HG02588 (cell line): ENCODE measurements around the gene SLC25A21.
A peak's percentile ranks its signal among the peaks of the same experiment; 100 is the strongest.

Experiments used
- ATAC-seq: cut with Tn5 transposase; IDR thresholded peaks from one replicate; pipeline ENCODE4 v1.9.1; 2021; ENCODE audit warnings: mild to moderate bottlenecking, moderate library complexity; ENCODE audit not compliant: unreplicated experiment

The SLC25A21 gene

GRCh38 chr14:36674659-36675058, 497.7 kb downstream of the SLC25A21 start:
- no peak for ATAC-seq

- no peak for ATAC-seq
Observed at GRCh38 chr14:36672095-36672494, 500.3 kb downstream of the SLC25A21 start.

- ATAC-seq, result no peak
Observed at GRCh38 chr14:36671149-36671548, 501.3 kb downstream of the SLC25A21 start.

DNA sequence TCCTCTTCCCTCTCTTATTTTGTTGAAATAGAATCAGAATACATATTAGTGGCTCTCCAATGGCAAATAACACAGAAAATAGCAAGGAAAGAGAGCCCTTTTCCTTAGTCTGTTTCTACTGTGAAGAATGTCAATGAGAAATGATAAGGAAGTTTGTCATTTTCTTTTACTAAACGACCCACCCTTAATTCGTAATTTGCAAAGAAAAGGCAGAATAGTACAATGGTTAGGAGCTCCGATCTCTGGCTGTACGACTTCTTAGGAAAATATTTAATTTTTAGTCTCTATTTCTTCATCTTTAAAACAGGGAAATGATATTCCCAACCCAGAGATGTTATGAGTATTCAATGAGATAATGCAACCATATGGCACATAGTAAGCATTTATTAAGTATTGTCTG, 504.7 kb downstream of the SLC25A21 start:
- no peak for ATAC-seq

DNA sequence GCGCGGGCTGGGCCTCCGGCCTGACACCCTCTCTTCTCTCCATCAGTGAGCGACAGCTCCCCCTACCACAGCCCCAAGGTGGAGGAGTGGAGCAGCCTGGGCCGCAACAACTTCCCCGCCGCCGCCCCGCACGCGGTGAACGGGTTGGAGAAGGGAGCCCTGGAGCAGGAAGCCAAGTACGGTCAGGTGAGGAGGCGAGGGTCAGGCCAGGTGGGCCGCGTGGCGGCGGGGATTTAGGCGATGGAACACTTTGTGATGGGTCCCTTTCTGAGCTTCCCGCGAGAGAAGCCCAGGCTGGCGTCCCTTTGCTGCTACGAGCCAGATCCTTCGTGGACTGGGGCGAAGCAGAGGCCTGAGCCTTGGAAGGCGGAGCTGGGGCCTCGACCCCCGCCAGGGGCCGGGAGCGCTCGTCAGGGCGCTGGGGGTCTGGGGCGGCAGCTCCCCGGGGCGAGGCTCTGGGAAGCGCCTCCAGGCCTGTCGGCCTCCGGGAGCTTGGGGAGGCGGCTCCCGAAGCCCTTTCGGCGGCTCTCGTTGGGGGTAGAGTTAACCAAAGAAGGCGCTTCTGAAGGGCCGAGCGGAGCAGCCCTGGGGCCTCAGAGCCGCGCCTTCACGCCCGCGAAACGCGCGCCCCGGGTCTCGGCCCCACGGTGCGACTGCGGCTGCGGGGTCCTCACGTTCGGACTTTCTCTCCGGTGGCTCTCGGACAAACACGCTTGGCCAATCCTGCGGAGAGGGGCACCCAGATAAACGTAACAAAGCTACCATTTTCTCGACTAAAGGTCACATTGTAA, 505.8 kb downstream of the SLC25A21 start:
- no peak for ATAC-seq

DNA sequence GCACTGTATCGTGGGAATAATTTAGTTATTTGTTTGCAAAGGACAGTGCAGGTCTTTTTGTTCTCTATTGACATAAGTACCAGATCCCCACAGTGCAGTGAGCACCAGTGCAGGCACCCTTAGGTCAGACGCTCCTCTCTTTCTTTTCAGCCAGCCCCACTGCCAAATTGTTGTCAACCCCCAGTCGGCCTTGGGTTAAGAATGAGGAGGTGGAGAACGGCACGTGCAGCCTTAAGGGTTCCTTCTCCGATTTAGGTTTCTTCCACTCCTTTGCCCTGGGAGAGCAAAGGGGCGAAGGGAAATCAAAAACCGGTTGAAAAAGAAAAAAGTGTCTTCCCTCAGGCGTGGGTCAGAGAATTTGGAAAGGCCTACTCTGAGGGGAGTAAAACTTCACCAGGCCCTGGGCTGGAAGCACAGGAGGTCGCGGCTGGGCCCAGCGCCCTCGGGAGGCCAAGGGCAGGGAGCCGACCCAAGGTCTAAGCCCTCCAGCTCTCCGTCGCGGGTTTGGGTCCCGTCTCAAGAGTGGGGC, 506.5 kb downstream of the SLC25A21 start:
- ATAC-seq, result no peak

GRCh38 chr14:36664322-36665193, 507.8 kb downstream of the SLC25A21 start:
- no peak for ATAC-seq

DNA sequence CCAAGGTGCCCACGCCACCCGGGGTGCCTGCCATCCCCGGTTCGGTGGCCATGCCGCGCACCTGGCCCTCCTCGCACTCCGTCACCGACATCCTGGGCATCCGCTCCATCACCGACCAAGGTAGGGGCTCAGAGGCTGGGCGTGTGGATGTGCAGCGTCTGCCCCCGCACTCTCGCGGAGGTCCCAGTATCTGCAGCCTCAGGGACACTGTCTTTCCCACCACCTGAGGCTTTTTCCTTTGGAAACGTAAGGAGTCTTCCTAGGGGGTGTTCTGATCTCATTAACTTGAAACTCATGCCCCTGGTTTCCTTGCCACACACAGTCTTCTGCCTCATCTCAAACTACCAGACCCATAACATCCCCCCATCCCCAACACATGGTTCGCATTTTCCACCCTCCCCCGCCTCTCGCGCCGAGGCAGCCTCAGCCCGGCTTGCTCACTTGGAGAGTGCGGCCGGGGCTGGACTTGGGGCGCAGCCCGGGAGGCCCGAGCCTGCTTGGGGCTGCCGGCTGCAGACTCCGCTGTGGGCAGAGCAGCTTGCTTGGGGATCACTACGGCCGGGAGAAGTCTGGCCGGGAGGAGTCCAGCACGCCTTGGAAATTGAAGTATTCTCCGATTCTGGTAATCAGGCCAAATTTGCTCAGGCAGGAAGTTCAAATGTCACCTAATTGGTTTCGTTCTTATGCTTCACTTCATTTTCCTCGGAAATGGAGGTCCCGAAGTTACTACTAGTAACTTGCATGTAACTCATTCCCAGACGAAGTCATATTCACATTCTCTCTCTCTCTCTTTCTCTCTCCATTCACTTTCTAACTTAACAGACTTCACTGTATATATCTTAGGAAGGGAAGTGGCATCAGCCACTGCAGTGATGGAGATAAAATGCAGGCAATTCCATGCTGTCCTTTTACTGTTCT, 508.7 kb downstream of the SLC25A21 start:
- no peak for ATAC-seq

GRCh38 chr14:36662543-36663403, 509.6 kb downstream of the SLC25A21 start:
- ATAC-seq, result no peak

DNA sequence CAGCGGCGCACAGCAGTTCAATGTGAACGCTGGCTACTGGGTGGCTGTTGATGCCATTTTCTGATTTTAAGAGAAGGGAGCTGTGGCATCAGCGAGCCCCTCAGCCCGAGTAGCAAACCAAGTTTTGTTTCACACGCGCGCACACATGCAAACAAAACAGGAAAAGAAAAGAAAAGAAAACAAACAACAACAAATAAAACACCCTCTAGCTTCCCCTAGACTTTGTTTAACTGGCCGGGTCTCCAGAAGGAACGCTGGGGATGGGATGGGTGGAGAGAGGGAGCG, 510.2 kb downstream of the SLC25A21 start:
- no peak for ATAC-seq

- peak; percentile 81 for ATAC-seq
Observed at GRCh38 chr14:36661506-36662257, 510.7 kb downstream of the SLC25A21 start, which contains the start of gene PAX9. Gene PAX9 (plus strand): TSS chr14:36661860. CDS start chr14:36662090, 230 bp downstream.

DNA sequence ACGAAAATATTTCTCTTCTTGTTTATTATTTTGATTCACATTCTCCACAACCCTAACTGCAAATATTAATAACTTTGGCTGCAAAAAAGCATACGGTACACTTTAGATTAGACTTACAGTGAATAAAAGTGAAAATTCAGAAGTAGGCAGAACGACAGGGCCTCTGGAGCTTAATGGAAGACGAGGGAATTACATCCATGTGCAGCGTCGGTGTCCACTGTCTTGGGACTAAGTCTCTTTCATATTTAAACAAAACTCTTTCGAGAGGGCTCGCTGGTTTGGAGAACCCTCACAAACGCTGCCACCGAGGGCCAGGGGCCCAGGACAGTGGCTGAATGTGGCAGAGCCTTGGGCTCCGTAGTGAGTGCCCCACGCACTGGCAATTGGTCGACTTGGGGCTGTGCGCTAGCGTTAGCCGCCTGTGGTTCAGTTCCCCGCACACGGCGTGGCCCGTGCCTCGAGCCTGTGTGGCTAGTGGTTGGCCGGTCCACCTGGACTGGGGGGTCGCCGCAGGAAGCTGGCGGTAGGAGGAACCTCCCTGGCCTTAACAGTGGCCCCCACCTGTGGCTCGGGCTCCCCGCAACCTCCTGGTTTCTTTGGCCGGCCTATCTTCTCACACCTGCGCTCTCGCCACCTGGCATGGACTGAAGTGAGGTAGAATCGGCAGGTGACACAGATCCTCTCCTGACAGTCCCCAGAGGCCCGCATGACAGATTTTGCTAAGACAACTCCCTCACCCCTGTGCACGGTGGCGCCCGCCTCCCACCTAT, 511.5 kb downstream of the SLC25A21 start:
- ATAC-seq, result no peak

DNA sequence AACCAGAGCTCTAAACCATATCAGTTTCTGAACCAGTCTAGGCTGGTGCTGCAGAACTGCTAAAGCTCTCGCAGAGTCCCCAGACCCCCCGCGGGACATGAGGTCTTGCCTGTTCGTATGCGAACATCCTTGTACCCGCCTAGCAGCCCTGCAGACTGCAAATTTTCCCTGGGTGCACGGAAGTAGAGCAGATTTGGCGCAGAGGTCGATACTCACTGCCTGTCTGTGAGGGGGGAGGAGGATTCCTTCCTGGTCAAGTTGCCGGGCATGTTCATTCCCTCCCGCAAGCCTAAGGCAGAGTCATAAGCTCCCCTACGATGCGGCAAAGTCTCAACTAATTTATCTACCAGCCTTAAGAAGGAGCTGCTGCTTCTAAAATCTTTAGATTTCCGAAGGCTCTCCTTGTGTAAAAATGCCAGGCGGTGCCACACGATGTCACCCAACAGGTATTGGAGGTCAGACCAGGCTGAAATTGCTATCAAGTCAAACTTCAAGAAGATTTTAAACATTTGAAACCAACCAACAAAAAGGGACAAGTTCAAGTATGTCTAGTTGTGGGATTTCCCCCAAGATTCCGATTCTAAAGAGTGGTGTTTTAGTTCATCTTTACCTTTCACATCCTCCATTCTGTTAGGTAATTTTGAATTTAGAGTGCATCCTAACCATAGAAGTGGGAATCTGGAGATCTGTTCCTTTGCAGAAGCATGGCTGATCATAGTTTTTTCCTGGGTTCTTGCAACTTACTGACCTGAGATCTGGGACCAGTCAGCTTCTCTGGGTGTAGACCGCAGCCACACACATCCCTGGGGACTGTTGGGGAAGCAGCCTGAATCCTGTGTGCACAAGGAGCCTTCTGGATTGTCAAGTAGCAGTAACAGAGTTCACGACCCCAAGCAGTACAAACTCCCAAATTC, 512.3 kb downstream of the SLC25A21 start:
- ATAC-seq, result no peak

DNA sequence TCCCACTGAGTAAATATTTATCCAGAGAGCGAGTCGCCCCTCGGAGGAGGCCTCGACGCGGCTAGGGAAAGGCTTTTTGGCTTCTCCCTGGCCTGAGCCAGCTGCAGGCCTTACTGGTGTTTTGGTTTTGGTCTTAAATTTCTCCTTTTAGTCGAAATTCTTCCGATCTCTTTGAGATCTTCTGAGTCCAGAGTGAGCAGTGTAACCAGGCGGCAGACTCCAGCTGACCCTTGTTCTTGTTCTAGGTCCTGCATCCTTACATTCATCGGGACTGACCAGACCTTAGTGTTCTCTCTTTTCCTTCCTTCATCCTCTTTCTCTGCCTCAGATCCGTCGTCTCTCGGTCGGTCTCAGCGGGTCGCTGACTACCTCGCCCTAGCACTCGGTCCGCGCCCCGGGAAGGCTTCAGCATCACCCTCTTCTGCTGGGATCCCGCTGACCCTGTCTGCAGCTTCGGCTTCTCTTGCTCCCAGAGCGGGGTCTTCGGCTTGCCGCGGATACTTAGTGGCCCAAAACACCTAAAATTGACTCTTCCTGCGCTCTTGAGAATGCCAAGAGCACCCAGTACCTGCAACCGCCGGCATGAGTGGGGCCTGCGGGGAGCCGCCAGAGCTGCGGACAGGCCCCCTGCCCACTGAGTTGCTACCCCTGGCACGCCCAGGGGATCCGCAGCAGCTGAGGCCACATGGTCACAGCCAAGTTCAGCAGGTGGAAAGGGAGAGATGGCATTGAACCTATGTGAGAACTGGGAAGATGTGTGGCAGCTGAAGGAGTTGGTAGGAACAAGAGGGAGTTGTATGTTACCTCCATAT, 513.2 kb downstream of the SLC25A21 start:
- no peak for ATAC-seq

DNA sequence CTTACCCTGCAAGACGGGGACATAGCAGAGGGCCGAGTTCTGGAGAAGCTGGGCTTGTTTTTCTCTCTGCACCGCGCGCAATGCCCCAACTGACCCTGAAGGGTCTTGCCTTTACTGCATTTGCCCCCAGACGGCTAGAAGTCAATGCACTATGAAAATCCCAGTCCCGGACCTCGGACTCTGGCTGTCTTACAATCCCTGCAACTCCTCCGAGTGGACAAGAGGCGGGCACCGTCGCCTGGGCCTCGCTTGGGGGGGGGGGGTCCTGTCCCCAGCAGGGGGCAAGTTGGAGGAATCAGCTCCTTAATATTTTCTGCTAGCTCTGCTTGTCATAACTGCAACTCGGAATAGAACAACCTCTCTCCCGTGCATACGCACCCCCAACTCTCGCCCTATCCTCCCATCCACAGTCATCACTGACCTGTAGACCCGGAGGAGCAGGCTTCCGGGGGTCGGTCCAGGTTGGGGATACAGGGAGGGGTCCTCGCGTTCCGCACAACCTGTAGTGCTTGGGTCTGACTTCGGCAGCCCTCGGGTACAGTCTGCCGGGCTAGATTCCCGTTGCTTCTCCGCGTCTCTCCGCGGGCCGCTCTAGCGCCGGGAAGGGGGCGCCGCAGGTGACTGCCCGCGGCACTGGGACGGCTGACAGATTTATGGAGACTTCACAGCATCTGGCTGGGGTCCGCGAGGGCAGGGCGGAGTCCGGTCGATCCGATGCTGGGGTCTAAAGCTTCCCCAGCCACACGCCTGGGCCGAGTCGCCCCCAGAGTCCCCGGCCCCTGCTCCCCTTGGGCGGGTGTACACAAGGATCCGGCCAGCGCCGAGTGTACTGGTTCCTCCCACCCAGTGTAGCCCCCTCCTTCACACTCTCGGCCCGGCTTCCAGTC, 514.0 kb downstream of the SLC25A21 start:
- no peak for ATAC-seq
